Measurements from ENCODE around the gene SPATC1L. TPM values are rescaled to one million over a fixed set of nuclear protein-coding genes. Genes with fewer than 3 reads are reported as not detected.

SPATC1L gene
- total RNA-seq, 2 experiments from 2014 or later, result 4.7 to 8.3 TPM

DNA sequence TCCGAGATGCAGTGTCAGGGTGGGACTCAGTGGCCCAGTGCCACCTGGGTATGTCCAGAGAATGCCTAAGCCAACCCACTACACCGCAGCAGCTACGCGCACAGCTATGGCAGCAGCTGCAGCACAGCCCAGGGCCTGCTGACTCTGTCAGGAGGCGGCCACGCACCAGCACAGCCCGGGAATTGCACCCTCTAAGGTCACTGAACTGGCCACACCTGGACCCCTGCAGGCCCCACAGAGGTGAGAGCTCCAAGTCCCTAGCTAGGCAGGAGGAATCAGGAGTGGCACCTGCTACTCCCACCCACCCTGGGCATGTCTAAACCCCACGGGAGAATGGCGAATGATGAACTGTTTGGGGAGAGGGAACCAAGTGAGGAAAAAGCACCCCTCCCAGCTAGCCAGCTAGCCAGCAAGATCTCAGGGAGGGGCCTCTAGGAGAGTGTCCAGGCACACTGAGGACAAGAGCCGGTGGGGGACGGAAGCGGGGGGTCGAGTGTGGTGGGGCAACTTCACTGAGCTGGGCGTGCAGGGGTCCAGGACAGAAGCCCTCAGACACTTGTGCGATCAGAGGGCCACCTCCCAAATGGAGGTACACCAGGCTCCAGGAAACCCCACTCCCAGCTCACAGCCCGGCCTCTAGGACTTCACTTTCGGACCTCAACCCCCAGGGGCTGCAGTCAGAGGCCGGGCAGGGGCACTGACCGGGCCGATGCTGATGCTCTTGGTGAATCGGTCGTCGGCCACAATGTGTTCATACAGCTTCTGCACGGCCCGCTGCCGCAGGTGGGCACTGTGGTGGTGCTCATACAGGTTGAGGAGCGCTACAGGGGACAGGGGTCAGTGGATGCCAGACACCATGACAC, 30.4 kb upstream of the SPATC1L start:
- Histone ChIP-seq H2AFZ (ENCODE audit: low read length) (no peak overlapping the region), H3K79me2 (ENCODE audit: insufficient read depth, low read depth, low read length) (no peaks in the 10 kb centered on the region), H3K36me3 (ENCODE audit: insufficient read depth, low read length) (peaks cover 9% of the 10 kb centered on the region; the same call in 1 of the 2 replicates), H3K9me2 (ENCODE audit: insufficient read depth, low read length) (no peaks in the 10 kb centered on the region), H3K27ac (ENCODE audit: low read depth, low read length, poor library complexity, severe bottlenecking) (no peak overlapping the region), H3K4me2 (ENCODE audit: low read length) (no peak overlapping the region), H3K4me3 (ENCODE audit: low read depth, low read length, poor library complexity, severe bottlenecking) (no peak overlapping the region), H4K20me1 (ENCODE audit: insufficient read depth, low read length) (no peaks in the 10 kb centered on the region), H3K4me1 (ENCODE audit: insufficient read depth, low read length, poor library complexity, severe bottlenecking) (no peaks in the 10 kb centered on the region), H3K9me3 (ENCODE audit: low read length) (no peaks in the 10 kb centered on the region)
- no peak for TF ChIP-seq CTCF (conservative IDR thresholded peaks at IDR 0.05; ENCODE audit: low read length)
- no peak for TF ChIP-seq EZH2phosphoT487 (IDR thresholded peaks at IDR 0.05; ENCODE audit: borderline replicate concordance, low read depth, low read length)
- BruUV-seq (replicated peaks), result no TSS peak
- intact Hi-C loops (cut with micrococcal nuclease; ENCODE audit: unreplicated experiment), result no loop called here
- POLR2A ChIA-PET, result no interaction called here
- CTCF ChIA-PET (ENCODE audit: unreplicated experiment), result no interaction called here
- DNase-seq (ENCODE audit: low spot score), result no peak

GRCh38 chr21:46213620-46214286, 29.5 kb upstream of the SPATC1L start:
- Histone ChIP-seq H3K79me2 (ENCODE audit: insufficient read depth, low read depth, low read length) (no peaks in the 10 kb centered on the region), H3K9me3 (ENCODE audit: low read length) (no peaks in the 10 kb centered on the region), H3K36me3 (ENCODE audit: insufficient read depth, low read length) (peaks cover 4% of the 10 kb centered on the region; the same call in 1 of the 2 replicates), H4K20me1 (ENCODE audit: insufficient read depth, low read length) (no peaks in the 10 kb centered on the region), H2AFZ (ENCODE audit: low read length) (no peak overlapping the region), H3K4me2 (ENCODE audit: low read length) (no peak overlapping the region), H3K9me2 (ENCODE audit: insufficient read depth, low read length) (no peaks in the 10 kb centered on the region), H3K4me3 (ENCODE audit: low read depth, low read length, poor library complexity, severe bottlenecking) (no peak overlapping the region), H3K4me1 (ENCODE audit: insufficient read depth, low read length, poor library complexity, severe bottlenecking) (no peaks in the 10 kb centered on the region), H3K27ac (ENCODE audit: low read depth, low read length, poor library complexity, severe bottlenecking) (no peak overlapping the region)
- no TSS peak for BruUV-seq (replicated peaks)
- intact Hi-C loops (cut with micrococcal nuclease; ENCODE audit: unreplicated experiment), result no loop called here
- POLR2A ChIA-PET, result no interaction called here
- CTCF ChIA-PET (ENCODE audit: unreplicated experiment), result no interaction called here
- DNase-seq (ENCODE audit: low spot score), result no peak
- TF ChIP-seq EZH2phosphoT487 (IDR thresholded peaks at IDR 0.05; ENCODE audit: borderline replicate concordance, low read depth, low read length) (no peak), CTCF (conservative IDR thresholded peaks at IDR 0.05; ENCODE audit: low read length) (no peak)

Data from OCI-LY7 (cell line).